Progenitor cell of endocrine pancreas (in vitro differentiated cells): ENCODE results near the gene GABRD. TPM values are rescaled to one million over a fixed set of nuclear protein-coding genes. Genes with fewer than 3 reads are reported as not detected.
A peak's percentile ranks its signal among the peaks of the same experiment; 100 is the strongest.

Source experiments
- DNase-seq: peaks from one replicate; pipeline ENCODE4 v3.0.0; 2021; ENCODE audit warnings: low spot score; ENCODE audit not compliant: unreplicated experiment
- H3K27ac Mint-ChIP-seq: 2 replicates; pipeline ENCODE4 v1.8.0; 2021; ENCODE audit warnings: mild to moderate bottlenecking, moderate library complexity, mixed read lengths
- H3K27me3 Mint-ChIP-seq: 2 replicates; pipeline ENCODE4 v1.8.0; 2021; ENCODE audit warnings: mixed read lengths
- H3K36me3 Mint-ChIP-seq: 2 replicates; pipeline ENCODE4 v1.8.0; 2022; ENCODE audit warnings: mixed read lengths; ENCODE audit not compliant: insufficient read depth
- H3K4me1 Mint-ChIP-seq: 2 replicates; pipeline ENCODE4 v1.8.0; 2021; ENCODE audit warnings: low read depth, mixed read lengths
- H3K4me3 Mint-ChIP-seq: 2 replicates; pipeline ENCODE4 v1.8.0; 2021; ENCODE audit warnings: low read depth, mild to moderate bottlenecking, moderate library complexity, mixed read lengths
- H3K9me3 Mint-ChIP-seq: 2 replicates; pipeline ENCODE4 v1.8.0; 2021; ENCODE audit warnings: low read depth, mixed read lengths
- CTCF ChIP-seq: fragments of 200-600 bp; sonication (generic); IDR thresholded peaks from one replicate; pipeline ENCODE4 v1.5.0; 2021; ENCODE audit warnings: antibody characterized with exemption, mild to moderate bottlenecking; ENCODE audit not compliant: unreplicated experiment
- long read RNA-seq: library from polyadenylated mRNA; unstranded; transcript quantifications from one replicate; pipeline ENCODE4 v2.0.0, GENCODE V29; 2020
- total RNA-seq: library from RNA; stranded (reverse); gene quantifications from 2 replicates; pipeline ENCODE4 v1.2.1, GENCODE V29; 2021

The GABRD gene
- not detected in 2 replicates for total RNA-seq
- long read RNA-seq, result 0 reads

- H3K27ac Mint-ChIP-seq, result peak within 1 kb of the TSS; percentile 62
- no peaks in the 10 kb centered on the region for H3K9me3 Mint-ChIP-seq
- peaks cover 83% of the 10 kb centered on the region for H3K27me3 Mint-ChIP-seq
- no peak for TF ChIP-seq CTCF
- no peaks in the 10 kb centered on the region for H3K4me1 Mint-ChIP-seq
- peak within 1 kb of the TSS; percentile 17 for H3K4me3 Mint-ChIP-seq
- DNase-seq, result no peak
- no peaks in the 10 kb centered on the region for H3K36me3 Mint-ChIP-seq
Measured at GRCh38 chr1:2019172-2019543, at the start of gene GABRD. GABRD (plus strand) TSS chr1:2019345; CDS start chr1:2019424, 79 bp downstream.

GRCh38 chr1:1969505-1969900 lies 49.6 kb upstream of the GABRD start:
- DNase-seq, result no peak
- Mint-ChIP-seq H3K9me3 (no peaks in the 10 kb centered on the region), H3K27me3 (peaks cover 8% of the 10 kb centered on the region), H3K4me3 (no peak overlapping the region), H3K27ac (no peak overlapping the region), H3K4me1 (no peaks in the 10 kb centered on the region), H3K36me3 (no peaks in the 10 kb centered on the region)
- TF ChIP-seq CTCF, result no peak

- no peak overlapping the region for H3K4me3 Mint-ChIP-seq
- H3K9me3 Mint-ChIP-seq, result no peaks in the 10 kb centered on the region
- H3K27ac Mint-ChIP-seq, result no peak overlapping the region
- TF ChIP-seq CTCF, result no peak
- no peak for DNase-seq
- peaks cover 10% of the 10 kb centered on the region for H3K27me3 Mint-ChIP-seq
- H3K36me3 Mint-ChIP-seq, result no peaks in the 10 kb centered on the region
- no peaks in the 10 kb centered on the region for H3K4me1 Mint-ChIP-seq
Measured at GRCh38 chr1:1969953-1970716, 49.0 kb upstream of the GABRD start.

GRCh38 chr1:1971017-1971416 lies 48.1 kb upstream of the GABRD start:
- H3K9me3 Mint-ChIP-seq, result no peaks in the 10 kb centered on the region
- H3K4me3 Mint-ChIP-seq, result no peak overlapping the region
- H3K4me1 Mint-ChIP-seq, result no peaks in the 10 kb centered on the region
- H3K27ac Mint-ChIP-seq, result no peak overlapping the region
- no peak for DNase-seq
- H3K27me3 Mint-ChIP-seq, result peaks cover 13% of the 10 kb centered on the region
- no peaks in the 10 kb centered on the region for H3K36me3 Mint-ChIP-seq
- TF ChIP-seq CTCF, result no peak

GRCh38 chr1:1971688-1972087 lies 47.5 kb upstream of the GABRD start:
- H3K27me3 Mint-ChIP-seq, result peaks cover 13% of the 10 kb centered on the region
- TF ChIP-seq CTCF, result no peak
- no peak overlapping the region for H3K4me3 Mint-ChIP-seq
- peak overlapping the region; percentile 69 for H3K27ac Mint-ChIP-seq
- DNase-seq, result no peak
- no peaks in the 10 kb centered on the region for H3K9me3 Mint-ChIP-seq
- no peaks in the 10 kb centered on the region for H3K36me3 Mint-ChIP-seq
- no peaks in the 10 kb centered on the region for H3K4me1 Mint-ChIP-seq
